Spleen (tissue), 11 donors: ENCODE results near the gene CNNM3. TPM values are rescaled to one million over a fixed set of nuclear protein-coding genes. Genes with fewer than 3 reads are reported as not detected.
A peak's percentile ranks its signal among the peaks of the same experiment; 100 is the strongest.

Source experiments
- DNase-seq: peaks from one replicate; pipeline ENCODE4 v3.0.0-alpha.2; 2020
- H3K27ac ChIP-seq, 8 donors: fragments of 200-600 bp; sonication (generic) in 7 of 8; 1 replicate in 4 of 8; 2 replicates in 4 of 8; pipeline versions ENCODE4 v1.5.0 to v1.8.0; 2016 to 2021; ENCODE audit warnings: inconsistent platforms in 4 of 8, mild to moderate bottlenecking in 4 of 8, moderate library complexity in 1 of 8
- H3K27me3 ChIP-seq, 7 donors: fragments of 200-600 bp; sonication (generic) in 6 of 7; replicated peaks in 1 of 7; 1 replicate in 4 of 7; 2 replicates in 3 of 7; pipeline versions ENCODE4 v1.5.0 to v1.8.0; 2016 to 2021; ENCODE audit warnings: inconsistent platforms in 3 of 7, mild to moderate bottlenecking in 1 of 7
- H3K36me3 ChIP-seq, 6 donors: fragments of 200-600 bp; sonication (generic) in 5 of 6; 1 replicate in 4 of 6; 2 replicates in 2 of 6; pipeline versions ENCODE4 v1.5.0 to v1.8.0; 2016 to 2021; ENCODE audit warnings: inconsistent platforms in 2 of 6
- H3K4me1 ChIP-seq, 6 donors: fragments of 200-600 bp; sonication (generic) in 5 of 6; 1 replicate in 3 of 6; 2 replicates in 3 of 6; pipeline versions ENCODE4 v1.5.0 to v1.8.0; 2016 to 2021; ENCODE audit warnings: inconsistent platforms in 3 of 6
- H3K4me3 ChIP-seq, 8 donors: fragments of 200-600 bp; sonication (generic) in 7 of 8; 1 replicate in 4 of 8; 2 replicates in 4 of 8; pipeline versions ENCODE4 v1.5.0 to v1.8.0; 2016 to 2021; ENCODE audit warnings: inconsistent platforms in 4 of 8, mild to moderate bottlenecking in 4 of 8, moderate library complexity in 2 of 8
- H3K9me3 ChIP-seq, 8 donors: fragments of 200-600 bp; sonication (generic) in 7 of 8; 1 replicate in 4 of 8; 2 replicates in 4 of 8; pipeline versions ENCODE4 v1.5.0 to v1.8.0; 2016 to 2021; ENCODE audit warnings: inconsistent platforms in 4 of 8
- CTCF ChIP-seq, 11 experiments: fragments of 200-600 bp in 7 of 11; fragments of 450-650 bp in 4 of 11; sonication (generic) in 4 of 11; IDR thresholded peaks in 8 of 11; conservative IDR thresholded peaks in 3 of 11; 1 replicate in 7 of 11; 2 replicates in 4 of 11; pipeline versions ENCODE4 v1.4.0 to v1.8.0; 2016 to 2021; ENCODE audit warnings: antibody characterized with exemption in 11 of 11, inconsistent platforms in 4 of 11, mild to moderate bottlenecking in 1 of 11
- POLR2A ChIP-seq, 3 donors: fragments of 450-650 bp; IDR thresholded peaks; one replicate each; pipeline ENCODE4 v1.5.1; 2017; ENCODE audit warnings: antibody characterized with exemption in 3 of 3, mild to moderate bottlenecking in 1 of 3
- POLR2AphosphoS5 ChIP-seq, 3 donors: sonication (generic); formaldehyde crosslinking; IDR thresholded peaks; one replicate each; pipeline ENCODE4 v1.5.1; 2017; ENCODE audit warnings: antibody characterized with exemption in 3 of 3
- WGBS, 5 donors: extraction: QIAGEN DNeasy Blood & Tissue Kit in 3 of 5; methylation state at CpG; one replicate each; pipeline versions ENCODE4 v1.1.5 to v1.1.7; 2013 to 2018; 5-methylcytosine and 5-hydroxymethylcytosine counted together
- intact Hi-C: fragments of 100-400 bp; cut with DNase I; formaldehyde crosslinking; loops from one replicate; pipeline ENCODE4 v1.15.0; 2023; ENCODE audit warnings: low total_unique reads
- polyA plus RNA-seq, 3 donors: library from polyadenylated mRNA; stranded (reverse); fragments of 200-250 nt; gene quantifications; one replicate each; pipeline ENCODE4 v1.2.1, GENCODE V29; 2013
- total RNA-seq, 7 donors: library from RNA; depleted of rRNA in 3 of 7; stranded (reverse); fragments of >200 nt in 3 of 7; fragmentation: NEBNext Ultra II Directional in 4 of 7; extraction: Animal tissue kit (Norgen Biotek cat#: 25700) in 4 of 7; gene quantifications; one replicate each; pipeline versions ENCODE4 v1.1.0 to v1.2.1, GENCODE V29; 2016 to 2021
- donor health status: healthy with polysubstance abuse.
- donor health status: DM: no; HTN: no; CAD: no; lungs with moderate emphysema.
- donor health status: DM: no; HTN: no; CAD: no.
- donor health status: Bipolar disorder and iron deficiency.
- donor health status: healthy.
- donor health status: DM: no; HTN: no; CAD: no.
- donor health status: DM: yes; HTN: yes; CAD: no.

Gene CNNM3
- total and polyA plus RNA-seq, 10 donors: 3.7 to 37.8 (median 23.2) TPM

- Histone ChIP-seq H3K36me3 (peaks cover 0 to 39% (median 2%) of the 10 kb centered on the region in 6 donors), H3K4me3 (peak overlapping the region; percentile 72 to 91 (median 80)), H3K27ac (peak overlapping the region; percentile 96 to 99 (median 98)), H3K4me1 (peaks cover 39 to 48% (median 43%) of the 10 kb centered on the region in 6 donors), H3K9me3 (no peaks in the 10 kb centered on the region), H3K27me3 (no peaks in the 10 kb centered on the region)
- TF ChIP-seq POLR2AphosphoS5 (IDR thresholded peaks at IDR 0.05): no peak
- no peak for TF ChIP-seq CTCF (IDR thresholded peaks at IDR 0.05 in 8 of 11, conservative IDR thresholded peaks at IDR 0.05 in 3 of 11)
- TF ChIP-seq POLR2A (IDR thresholded peaks at IDR 0.05): no peak
- intact Hi-C loops: no loop called here
- DNase-seq: peak; percentile 83
- 2 to 5% (median 2%) methylated on average over 15 to 60 of the region's 60 CpGs for WGBS, 5 donors
Observed at GRCh38 chr2:96815326-96816126, 542 bp upstream of the CNNM3 start.

GRCh38 chr2:96816836-96817702, 1.0 kb downstream of the CNNM3 start:
- H3K27ac ChIP-seq: peak overlapping the region in 5 of 8 donors; percentile 96 to 99 (median 98)
- H3K4me1 ChIP-seq: peaks cover 46 to 62% (median 54%) of the 10 kb centered on the region in 6 donors
- H3K9me3 ChIP-seq: no peaks in the 10 kb centered on the region
- intact Hi-C loops: no loop called here
- peaks cover 0 to 39% (median 2%) of the 10 kb centered on the region in 6 donors for H3K36me3 ChIP-seq
- no peaks in the 10 kb centered on the region for H3K27me3 ChIP-seq
- DNase-seq: peak; percentile 86
- peak overlapping the region; percentile 72 to 91 (median 80) for H3K4me3 ChIP-seq
- no peak for TF ChIP-seq POLR2A (IDR thresholded peaks at IDR 0.05)
- TF ChIP-seq POLR2AphosphoS5 (IDR thresholded peaks at IDR 0.05): peak in 2 of 3 donors; percentile 33 to 56
- TF ChIP-seq CTCF (IDR thresholded peaks at IDR 0.05 in 8 of 11, conservative IDR thresholded peaks at IDR 0.05 in 3 of 11): no peak
- 5 to 12% (median 8%) methylated on average over 17 to 89 of the region's 89 CpGs for WGBS, 5 donors

GRCh38 chr2:96817882-96818281, 1.8 kb downstream of the CNNM3 start:
- Histone ChIP-seq H3K9me3 (no peaks in the 10 kb centered on the region), H3K4me1 (peaks cover 46 to 69% (median 57%) of the 10 kb centered on the region in 6 donors), H3K27ac (no peak overlapping the region), H3K4me3 (peak overlapping the region in 6 of 8 donors; percentile 72 to 91 (median 78)), H3K27me3 (no peaks in the 10 kb centered on the region), H3K36me3 (peaks cover 0 to 43% (median 1%) of the 10 kb centered on the region in 6 donors)
- peak; percentile 44 for DNase-seq
- TF ChIP-seq POLR2AphosphoS5 (IDR thresholded peaks at IDR 0.05) (no peak), POLR2A (IDR thresholded peaks at IDR 0.05) (no peak), CTCF (IDR thresholded peaks at IDR 0.05 in 8 of 11, conservative IDR thresholded peaks at IDR 0.05 in 3 of 11) (no peak)
- 89 to 92% (median 90%) methylated on average over 8 of the region's 8 CpGs for WGBS, 5 donors
- intact Hi-C loops: no loop called here
